ENCODE data around the gene ATL3.
"Not testable (repeated sequence)": the region's sequence is repeated elsewhere in the genome, so short reads cannot be mapped to it uniquely, and the experiment has no call there.

Gene ATL3

GRCh38 chr11:63586451-63587166 lies 84.6 kb downstream of the ATL3 start:
- no peak for DNase-seq

- DNase-seq, result no peak
Observed at GRCh38 chr11:63583357-63583677, 87.9 kb downstream of the ATL3 start.

GRCh38 chr11:63581224-63581623 lies 90.0 kb downstream of the ATL3 start:
- not testable (repeated sequence) for DNase-seq

GRCh38 chr11:63578882-63579281 lies 92.3 kb downstream of the ATL3 start:
- DNase-seq, result not testable (repeated sequence)

GRCh38 chr11:63574856-63575602 lies 96.1 kb downstream of the ATL3 start:
- no peak for DNase-seq

Measured in NCI-H1694 treated with DMSO at 0.1 percent for 48 hours (cell line).